HG02938 (cell line): ENCODE results near the gene TBC1D14.
A peak's percentile ranks its signal among the peaks of the same experiment; 100 is the strongest.

Source experiments
- ATAC-seq: cut with Tn5 transposase; IDR thresholded peaks from one replicate; pipeline ENCODE4 v1.9.1; 2021; ENCODE audit warnings: mild to moderate bottlenecking, moderate library complexity; ENCODE audit not compliant: unreplicated experiment

TBC1D14 gene

DNA sequence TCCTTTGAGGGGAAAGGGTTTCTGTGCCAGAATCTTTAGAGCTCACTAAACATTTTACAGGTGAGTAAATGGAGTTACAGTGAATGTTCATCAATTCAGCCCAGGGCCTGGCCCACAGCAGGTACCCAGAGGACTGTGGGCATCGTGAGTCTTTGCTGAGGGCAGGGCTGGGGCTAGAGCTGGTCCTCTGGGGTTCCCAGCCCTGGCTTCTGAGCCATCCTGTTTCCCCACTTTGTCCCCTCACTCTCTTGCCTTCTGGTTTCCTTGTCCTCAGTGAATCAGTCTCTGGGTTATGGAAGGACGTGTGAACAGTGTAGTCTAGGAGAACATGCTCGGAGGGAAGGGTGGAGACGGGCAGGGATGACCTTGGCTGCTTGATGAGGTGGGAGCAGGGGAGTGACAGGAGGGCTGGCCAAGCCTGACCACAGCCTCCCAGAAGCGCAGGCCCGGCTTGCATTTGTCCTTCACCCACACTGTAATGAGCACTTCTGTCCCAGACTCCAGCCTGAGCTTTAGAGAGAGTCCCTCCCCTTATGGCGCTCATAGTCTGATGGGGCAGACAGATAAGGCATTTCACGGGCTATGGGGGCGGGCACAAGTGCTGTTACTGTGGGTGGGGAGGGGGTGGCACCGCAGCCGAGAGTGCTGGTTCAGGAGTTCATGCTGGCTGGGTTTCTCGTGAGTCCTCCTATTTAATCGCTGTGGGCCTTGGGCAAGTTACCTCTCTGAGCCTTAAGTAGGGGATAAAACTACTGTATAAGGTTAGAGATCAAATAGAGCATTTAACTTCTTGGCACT lies 17.3 kb downstream of the TBC1D14 start:
- ATAC-seq, result no peak

DNA sequence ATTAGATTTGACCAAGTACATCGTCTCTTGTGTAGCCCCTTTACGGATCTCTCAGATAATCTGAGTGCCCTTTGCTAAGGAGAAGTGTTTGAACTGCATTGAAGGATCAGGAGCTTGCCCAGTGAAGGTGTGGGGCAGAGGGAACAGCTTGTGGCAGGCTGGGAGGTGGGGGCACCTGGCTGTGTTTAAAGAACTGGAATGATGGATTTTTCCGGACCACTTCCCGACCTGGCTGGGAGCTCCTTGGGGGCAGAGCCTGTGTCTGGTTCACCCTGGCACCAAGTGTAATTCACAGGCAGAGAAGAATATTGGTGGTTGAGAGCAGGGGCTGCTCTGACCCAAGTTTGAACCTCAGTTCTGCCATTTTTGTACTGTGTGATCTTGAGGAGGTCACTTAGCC lies 18.5 kb downstream of the TBC1D14 start:
- no peak for ATAC-seq

DNA sequence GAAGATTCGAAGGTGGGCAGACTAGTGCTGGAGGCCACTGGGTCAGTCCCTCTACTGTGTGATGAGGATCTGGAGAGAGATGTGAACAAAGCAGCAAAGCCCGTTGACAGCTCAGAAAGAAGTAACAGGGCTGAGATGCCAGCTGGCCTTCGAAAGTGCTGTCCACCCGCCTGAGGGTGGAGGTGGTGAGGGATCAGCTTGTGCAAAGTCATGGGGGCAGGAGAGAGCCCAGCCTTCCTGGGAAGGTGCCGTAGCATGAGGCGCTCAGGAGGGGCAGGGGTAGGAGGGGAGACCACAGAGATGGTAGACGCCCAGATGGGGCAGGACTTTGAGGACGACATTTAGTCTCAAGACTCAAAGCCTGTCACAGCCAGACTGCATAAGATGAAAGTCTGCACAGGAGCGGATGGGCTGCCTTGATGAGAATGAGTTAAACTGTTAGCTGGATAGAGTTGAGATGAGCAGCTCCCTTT lies 19.7 kb downstream of the TBC1D14 start:
- ATAC-seq, result no peak

DNA sequence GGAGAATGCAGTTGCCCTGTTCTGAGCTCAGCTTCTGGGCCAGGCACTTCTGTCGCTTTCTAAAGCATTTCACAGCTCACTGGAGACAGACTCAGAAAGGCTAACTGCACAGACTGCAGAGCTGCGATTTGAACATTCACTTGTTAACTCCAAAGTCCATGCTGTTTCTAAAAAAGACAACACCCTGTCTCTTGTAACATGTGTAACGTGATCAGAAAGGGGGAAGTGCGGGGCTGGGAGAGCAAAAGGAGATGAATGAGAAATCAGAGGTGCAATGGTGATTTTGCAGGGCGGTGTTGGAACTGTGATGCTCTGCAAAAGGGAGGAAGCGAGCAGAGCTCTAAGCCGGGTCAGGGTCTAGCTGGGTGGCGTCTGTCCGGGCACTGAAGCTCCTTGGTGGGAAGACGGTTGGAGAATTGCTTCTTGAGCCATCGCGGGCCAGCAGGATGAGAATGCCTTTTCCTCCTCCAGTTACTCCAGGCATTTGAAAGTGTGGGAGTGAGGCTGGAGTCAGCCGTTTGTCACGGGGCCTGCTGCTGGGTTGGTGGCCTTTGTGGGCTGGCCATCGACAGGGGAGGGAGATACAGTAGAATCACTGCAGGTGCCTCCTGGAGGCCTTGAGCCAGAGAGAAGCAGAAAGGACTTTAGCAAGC lies 20.3 kb downstream of the TBC1D14 start:
- no peak for ATAC-seq

DNA sequence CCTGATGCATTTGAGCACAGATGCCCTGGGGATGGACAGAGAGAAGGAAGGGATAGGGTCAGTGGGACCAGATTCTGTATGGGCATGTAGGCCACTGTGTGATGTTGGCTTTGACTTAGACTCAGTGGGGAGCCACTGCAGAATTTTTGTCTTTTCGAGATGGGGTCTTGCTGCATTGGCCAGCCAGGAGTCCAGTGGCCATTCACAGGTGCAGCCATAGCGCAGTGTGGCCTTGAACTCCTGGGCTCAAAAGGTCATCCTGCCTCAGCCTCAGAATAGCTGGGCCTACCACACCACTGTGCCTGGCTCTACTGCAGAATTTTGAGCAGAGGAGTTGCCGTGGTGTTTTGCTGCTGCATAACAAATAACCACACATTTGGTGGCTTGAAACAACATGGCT lies 22.8 kb downstream of the TBC1D14 start:
- no peak for ATAC-seq

DNA sequence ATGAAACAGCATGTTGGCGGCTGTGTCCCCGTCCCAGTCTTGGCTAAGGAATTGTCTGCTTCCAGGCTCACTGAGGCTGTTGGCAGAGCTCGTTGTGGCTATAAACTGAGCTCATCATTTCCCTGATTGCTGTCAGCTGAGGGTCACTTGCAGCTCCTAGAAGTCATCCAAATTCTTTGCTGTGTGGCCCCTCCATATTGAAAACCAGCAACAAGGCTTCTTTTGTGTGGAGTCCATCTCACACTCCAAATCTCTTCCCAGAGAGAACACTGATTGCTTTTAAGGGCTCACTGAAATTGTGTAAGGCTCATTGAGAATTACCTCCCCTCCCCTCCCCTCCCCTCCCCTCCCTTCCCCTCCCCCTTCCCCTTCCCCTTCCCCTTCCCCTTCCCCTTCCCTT lies 23.3 kb downstream of the TBC1D14 start:
- ATAC-seq, result no peak

DNA sequence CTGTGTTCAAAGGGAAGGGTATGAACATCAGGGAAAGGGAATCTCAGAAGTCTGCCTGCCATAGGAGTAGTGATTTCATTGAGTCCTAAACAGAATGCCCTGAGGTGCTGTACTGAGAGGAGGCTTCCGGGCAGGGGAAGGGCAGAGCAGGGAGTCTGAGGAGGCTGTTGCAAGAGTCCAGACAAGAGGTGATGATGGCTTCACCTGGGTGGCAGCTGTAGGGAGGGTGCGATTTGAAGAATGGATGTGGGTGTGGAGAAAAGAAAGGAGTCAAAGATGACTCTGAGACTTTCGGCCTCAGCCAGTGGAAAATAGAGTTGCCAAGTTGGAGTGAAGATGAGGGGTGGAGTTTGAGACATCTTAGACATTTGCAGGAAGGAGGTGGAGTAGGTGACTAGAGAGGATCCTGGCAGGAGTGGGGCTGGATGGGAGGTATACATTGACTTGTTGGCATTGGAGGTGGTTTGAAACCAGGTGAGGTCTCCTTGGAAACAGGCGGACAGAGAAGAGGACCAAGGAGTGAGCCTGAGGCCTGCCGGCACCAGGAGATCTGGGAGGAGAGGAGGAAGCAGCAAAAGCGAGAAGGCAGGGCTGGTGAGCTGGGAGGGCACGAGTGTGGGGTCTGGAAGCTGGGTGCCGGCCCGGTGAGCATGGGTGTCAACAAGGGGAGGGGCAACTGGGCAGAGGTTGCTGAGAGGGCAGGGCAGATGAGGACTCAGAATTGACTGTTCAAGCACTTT lies 24.2 kb downstream of the TBC1D14 start:
- ATAC-seq, result no peak

DNA sequence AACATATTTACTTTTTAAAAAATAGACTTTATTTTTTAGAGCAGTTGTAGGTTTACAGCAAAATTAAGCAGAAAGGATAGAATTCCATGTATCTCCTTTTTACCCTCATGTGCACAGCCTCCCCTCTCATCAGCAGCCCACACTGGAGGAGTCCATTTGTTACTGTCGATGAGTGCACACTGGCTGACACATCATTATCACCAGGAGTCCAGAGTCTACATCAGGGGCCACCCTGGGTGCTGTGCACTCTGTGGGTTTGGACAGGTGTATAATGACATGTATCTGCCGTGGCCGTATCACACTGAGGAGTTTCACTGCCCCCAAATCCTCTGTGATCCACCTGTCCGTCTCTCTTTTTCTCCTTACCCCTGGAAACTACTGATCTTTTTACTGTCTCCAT lies 26.3 kb downstream of the TBC1D14 start:
- no peak for ATAC-seq

DNA sequence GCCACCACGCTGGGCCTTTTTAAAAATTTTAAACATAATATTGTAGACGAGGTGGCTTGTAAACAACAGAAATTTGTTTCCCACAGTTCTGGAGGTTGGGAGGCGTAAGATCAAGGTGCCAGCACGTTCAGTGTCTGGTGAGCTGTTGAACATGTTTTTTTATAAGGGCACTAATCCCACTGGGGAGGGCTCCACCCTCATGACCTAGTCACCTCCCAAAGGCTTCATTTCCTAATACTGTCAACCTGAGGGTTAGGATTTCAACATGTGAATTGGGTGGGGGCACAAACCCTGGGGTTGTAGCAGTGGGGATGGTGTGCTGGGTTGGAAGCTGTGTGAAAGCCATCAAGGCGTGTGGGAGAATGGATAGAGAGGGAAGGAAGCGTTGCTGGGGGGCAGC lies 27.6 kb downstream of the TBC1D14 start:
- no peak for ATAC-seq

DNA sequence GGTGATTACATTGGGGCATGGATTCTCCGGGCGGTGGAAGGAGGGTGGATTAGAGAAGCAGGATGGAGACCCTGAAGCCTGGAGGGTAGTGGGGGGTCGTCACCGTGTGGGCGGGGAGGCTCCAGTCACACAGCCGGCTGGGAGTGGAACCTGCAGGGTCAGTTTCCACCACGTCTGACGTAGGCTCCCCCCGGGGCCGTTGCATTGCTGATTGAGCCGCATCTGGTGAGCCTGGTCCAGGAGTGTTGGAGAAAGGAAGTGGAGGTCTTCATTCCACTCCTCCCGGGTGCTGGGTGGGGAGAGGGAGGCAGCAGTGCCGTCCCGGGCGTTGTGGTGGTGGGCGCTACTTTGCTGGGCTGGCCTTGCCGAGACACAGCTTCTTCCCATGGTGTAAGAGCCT lies 28.1 kb downstream of the TBC1D14 start:
- no peak for ATAC-seq

DNA sequence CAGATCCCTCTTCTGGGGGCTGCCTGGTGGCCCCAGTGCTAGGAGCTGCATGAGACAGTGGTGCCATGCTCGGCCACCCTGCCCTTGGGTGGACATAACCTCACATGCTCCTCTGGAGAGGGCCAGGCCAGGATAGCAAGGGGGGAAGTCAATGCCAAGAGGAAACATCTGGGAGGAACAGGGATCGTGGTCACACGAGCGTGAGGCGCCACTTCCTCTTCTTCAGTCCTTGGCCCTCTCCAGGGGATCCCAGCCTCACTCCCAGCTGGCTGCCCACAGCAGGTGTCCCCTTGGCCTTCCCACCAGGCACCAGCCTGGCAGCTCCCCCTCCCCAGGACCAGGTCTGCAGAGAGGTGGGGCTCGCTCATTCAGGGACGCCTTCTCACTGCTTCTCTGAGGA lies 28.6 kb downstream of the TBC1D14 start:
- no peak for ATAC-seq

DNA sequence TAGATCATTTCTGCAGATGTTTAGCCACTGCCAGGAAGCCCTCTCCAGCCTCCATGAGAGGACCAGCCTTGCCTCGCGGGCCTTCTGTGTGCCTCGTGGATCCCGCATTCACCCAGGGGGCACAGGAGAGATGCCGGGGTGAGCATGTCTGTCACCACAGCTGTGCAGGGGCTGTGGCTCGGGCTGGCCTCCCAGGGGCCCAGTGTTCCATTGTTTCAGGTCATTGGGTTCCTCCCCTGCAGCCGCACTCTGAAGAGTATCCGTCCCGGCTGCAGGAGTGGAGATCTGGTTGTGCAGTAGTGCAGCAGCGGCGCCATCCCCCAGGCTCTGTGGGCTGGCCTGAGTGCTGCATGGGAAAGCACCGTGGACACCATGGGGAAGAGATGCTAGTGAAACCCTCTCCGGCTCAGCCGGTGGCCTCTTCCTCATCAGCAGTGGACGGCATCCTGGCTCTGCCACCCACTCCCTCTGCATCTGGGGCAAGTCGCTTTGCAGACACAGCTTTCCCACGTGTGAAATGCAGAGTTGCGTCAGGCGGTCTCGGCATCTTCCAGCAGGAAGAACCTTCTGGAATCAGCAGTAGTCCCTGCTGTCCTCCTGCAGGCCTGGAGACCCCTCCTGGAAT lies 29.1 kb downstream of the TBC1D14 start:
- ATAC-seq, result no peak

DNA sequence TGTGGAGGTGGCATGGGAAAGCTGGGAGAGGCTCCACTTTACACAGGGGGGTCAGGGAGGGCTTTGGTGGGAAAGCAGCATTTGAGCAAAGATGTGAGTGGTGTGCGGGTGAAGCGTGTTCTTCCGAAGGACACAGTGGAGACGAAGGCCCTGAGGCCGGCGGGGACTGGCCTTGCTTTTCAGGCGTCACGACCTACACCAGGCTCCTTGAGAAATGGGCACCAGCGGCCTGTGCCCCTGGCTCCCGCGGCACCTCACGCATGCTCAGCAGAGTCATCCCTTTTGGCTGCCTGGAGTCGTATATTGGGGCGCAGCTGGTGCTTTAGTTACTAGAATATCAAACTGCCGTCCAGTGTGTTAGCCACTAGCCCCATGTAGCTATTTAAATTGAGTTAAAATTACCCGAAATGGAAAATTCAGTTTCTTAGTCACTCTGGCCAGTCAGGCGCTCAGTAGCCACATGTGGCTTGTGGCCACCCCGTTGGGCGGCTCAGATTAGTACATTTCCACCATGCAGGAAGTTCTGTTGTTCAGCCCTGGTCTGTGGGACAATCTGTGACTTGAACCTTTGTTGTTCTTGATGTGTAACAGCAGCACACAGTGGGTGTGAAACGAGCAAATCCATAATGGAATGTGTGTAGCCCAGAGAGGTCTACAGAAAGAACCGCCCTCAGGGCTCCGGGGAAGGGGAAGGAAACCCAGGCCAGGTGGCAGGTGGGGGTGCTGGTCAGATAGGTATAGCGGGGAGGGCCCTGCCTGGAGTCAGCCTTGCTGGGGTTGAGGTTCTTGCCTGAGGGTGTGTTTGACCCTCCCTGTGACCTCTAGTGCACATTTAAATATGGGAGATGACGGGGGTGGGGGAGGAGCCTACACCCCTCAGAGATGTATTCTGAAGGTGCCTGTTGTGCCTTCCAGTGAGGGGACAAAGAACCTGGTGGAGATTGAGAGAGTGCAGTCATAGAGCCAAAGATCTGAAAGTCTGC lies 30.4 kb downstream of the TBC1D14 start:
- ATAC-seq, result peak; percentile 47

DNA sequence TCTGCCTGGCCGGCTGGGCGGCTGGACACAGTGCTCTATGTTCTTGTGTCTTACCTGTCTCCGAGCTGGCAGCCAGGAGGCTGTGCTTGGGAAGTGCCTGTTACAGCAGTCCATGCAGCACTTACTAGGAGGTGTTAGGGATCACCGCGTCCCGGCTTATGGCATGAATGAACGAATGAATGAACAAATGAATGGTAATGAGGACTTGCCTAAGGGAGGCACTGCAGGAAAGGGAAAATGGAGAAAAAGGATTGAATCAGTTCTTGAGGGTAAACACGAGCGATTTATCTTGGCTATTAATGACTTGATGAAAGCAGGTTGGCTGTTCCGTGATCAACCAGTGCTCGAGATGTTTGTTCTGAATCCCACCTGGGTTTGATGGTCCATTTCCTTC lies 31.1 kb downstream of the TBC1D14 start:
- no peak for ATAC-seq

DNA sequence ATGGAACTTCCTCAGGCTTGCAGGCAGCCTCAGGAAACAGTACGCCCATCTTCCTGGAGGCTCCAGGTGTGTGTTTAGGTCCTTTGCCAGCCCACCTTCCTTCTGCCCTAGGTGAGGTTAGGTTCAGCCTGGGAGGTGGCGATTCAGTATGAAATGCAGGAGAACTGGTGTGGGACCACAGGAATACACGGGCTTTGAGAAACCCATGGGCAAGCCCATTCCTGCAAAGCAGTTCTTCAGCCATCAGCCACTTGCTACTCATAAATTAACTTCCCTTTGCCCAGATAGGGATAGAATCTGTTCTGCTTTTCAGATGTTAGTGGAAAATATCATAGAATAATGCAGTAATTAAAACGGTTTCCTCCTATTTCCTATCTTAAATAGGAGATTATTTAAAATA lies 32.2 kb downstream of the TBC1D14 start:
- ATAC-seq, result no peak

DNA sequence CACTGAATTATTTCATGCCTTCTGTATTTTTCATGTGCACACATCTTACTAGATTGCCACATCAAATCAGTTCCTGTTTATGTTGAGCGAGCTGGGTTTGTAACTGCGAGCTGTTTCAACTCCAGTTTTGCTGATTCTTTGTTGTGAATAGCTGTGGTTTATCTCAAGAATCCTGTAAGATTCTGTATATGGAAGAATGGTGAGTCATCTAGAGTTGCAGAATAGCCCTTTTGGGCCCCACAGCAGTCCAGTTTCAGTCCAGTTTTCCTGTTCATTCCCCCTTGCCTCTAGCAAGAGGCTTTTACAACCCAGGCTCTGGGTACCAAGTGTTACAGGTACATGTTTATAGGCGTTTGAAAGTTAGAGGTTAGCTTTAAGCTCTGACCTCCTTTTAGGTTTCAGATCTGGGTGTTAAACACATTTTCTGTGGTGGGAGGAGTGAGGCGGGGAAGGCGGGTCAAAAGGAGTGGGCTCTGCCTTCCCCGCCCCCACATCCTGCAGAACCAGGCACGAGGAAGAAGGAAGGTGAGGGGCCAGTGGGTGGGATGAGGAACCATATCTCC lies 32.7 kb downstream of the TBC1D14 start:
- ATAC-seq, result peak; percentile 61

DNA sequence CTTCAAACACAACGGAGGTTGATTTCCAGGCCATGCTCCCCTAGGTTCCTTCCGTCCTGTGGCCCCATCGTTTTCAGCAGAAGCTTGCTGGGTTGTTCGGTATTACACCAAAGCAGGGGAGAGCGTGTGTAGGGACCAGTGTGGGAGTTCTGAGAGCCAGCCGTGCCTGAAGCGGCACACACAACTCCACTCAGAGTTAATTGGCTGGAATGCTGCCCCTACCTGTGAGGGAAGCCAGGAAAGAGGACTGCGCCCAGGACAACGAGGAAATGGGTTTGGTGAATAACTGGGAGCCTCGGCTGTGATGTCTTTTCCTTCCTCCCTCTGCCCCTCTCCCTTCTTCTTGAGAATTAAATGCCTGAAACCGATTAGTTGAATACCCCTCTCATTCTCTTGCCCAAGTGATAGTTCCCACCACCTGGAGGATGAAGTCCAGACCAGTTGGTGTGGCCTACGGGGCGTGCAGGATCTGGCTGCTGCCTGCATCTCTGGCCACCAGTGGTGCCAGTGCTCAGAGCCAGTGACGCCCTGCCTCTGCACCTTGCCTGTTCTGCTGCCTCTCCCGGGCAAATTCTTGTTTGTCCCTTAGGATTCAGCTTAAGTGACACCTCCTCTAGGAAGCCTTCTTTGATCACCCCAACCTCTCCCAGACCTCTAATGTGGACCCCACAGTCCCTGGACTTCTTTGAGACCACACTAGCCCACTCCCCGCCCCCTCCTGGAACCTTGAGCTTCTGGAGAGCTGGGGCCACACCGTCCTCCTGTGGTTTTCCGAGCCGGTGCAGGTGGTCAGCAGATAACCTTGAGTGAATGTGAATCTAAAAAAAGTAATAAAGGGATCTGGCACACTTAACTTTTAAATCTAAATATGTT lies 33.6 kb downstream of the TBC1D14 start:
- no peak for ATAC-seq

DNA sequence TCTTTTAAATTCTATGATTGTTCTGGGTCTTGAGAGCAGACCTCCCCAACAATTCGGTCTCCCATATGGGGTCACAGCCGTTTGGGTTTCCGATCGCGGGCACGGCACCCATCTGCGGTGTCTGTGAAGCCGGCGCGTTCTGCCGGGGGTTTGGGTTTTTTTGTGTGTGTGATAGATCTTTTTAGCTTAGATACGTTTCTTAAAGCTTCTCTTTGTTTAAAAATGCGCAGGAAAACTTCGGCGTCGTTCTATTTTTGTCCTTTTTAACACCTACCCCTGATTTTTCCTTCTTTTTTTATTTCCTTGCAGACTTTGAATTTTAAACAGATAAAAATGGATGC lies 34.2 kb downstream of the TBC1D14 start:
- no peak for ATAC-seq
